NCI-H2196 treated with DMSO at 0.1 percent for 48 hours (cell line): ENCODE results near the gene CACNA1D.
"Not testable (repeated sequence)": the region's sequence is repeated elsewhere in the genome, so short reads cannot be mapped to it uniquely, and the experiment has no call there.

Experiments used
- DNase-seq: peaks from one replicate; lab custom pipeline; 2025; ENCODE audit not compliant: unreplicated experiment; lab: John Stamatoyannopoulos, UW

Gene CACNA1D

GRCh38 chr3:53613125-53613524, 118.7 kb downstream of the CACNA1D start:
- no peak for DNase-seq

- DNase-seq, result no peak
Measured at GRCh38 chr3:53614307-53614706, 119.9 kb downstream of the CACNA1D start.

- DNase-seq, result no peak
Measured at GRCh38 chr3:53616321-53616720, 121.9 kb downstream of the CACNA1D start.

GRCh38 chr3:53616971-53617892, 122.8 kb downstream of the CACNA1D start:
- DNase-seq, result no peak

GRCh38 chr3:53617893-53618523, 123.6 kb downstream of the CACNA1D start:
- DNase-seq, result no peak

GRCh38 chr3:53618524-53618906, 124.1 kb downstream of the CACNA1D start:
- no peak for DNase-seq

GRCh38 chr3:53618936-53619335, 124.5 kb downstream of the CACNA1D start:
- no peak for DNase-seq

GRCh38 chr3:53624061-53624857, 129.8 kb downstream of the CACNA1D start:
- no peak for DNase-seq

GRCh38 chr3:53626876-53627275, 132.5 kb downstream of the CACNA1D start:
- DNase-seq, result no peak

- no peak for DNase-seq
Measured at GRCh38 chr3:53628536-53629401, 134.4 kb downstream of the CACNA1D start.

- DNase-seq, result no peak
Measured at GRCh38 chr3:53629402-53629723, 135.0 kb downstream of the CACNA1D start.

- DNase-seq, result no peak
Measured at GRCh38 chr3:53630547-53630946, 136.1 kb downstream of the CACNA1D start.

GRCh38 chr3:53633197-53633787, 138.9 kb downstream of the CACNA1D start:
- no peak for DNase-seq

GRCh38 chr3:53635041-53635440, 140.6 kb downstream of the CACNA1D start:
- no peak for DNase-seq

- not testable (repeated sequence) for DNase-seq
Measured at GRCh38 chr3:53638806-53639205, 144.4 kb downstream of the CACNA1D start.

- no peak for DNase-seq
Measured at GRCh38 chr3:53641397-53641796, 147.0 kb downstream of the CACNA1D start.

- DNase-seq, result no peak
Measured at GRCh38 chr3:53642211-53642610, 147.8 kb downstream of the CACNA1D start.

GRCh38 chr3:53643757-53644156, 149.3 kb downstream of the CACNA1D start:
- no peak for DNase-seq

- DNase-seq, result no peak
Measured at GRCh38 chr3:53645754-53646153, 151.3 kb downstream of the CACNA1D start.

GRCh38 chr3:53646723-53647122, 152.3 kb downstream of the CACNA1D start:
- no peak for DNase-seq
